ENCODE data around the gene GRID1. TPM values are rescaled to one million over a fixed set of nuclear protein-coding genes. Genes with fewer than 3 reads are reported as not detected.

GRID1 gene
- not detected for total RNA-seq

DNA sequence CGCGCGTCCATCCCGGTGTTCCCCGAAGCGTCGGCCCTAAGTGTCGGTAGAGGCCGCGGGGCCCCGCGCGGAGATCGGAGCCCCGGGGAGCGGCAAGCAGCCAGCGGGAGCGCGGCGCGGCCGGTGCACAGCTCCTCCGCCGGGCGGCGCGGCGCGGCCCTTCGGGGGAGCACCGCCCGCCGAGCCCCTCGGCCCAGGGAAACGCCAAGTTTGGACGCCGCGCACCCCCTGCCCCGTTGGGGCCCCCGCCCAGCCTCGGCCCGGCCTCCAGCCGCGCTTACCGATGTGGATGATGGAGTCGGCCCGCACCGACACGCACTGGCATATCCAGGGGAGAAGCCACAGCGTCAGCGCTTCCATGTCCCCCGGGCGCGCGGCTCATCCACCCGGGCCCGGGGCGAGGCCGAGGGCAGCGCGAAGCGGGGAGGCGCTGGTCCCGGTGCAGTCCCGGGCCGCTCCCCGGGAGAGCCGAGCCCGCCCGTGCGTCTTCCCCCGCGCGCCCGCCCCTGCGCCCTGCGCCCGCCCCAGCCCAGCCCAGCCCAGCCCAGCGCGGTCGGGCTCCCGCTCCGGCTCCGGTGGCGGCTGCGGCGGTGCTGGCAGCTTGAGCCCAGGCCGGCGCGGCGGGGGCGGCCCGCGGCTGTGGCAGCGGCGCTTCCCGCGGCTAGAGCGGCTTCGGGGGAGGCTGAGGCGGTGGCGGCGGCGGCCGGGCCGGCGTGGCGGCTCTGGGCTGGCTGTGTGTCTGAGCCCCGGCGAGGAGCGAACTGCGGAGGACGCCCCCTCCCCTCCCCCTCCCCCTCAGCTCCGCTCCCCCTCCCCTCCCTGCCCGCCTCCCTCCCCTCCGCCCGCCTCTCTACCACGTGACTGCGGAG lies at the start of gene GRID1:
GRID1 (minus strand) TSS at position 763 of the 869 bp plus-strand sequence.
- no peak for DNase-seq

DNA sequence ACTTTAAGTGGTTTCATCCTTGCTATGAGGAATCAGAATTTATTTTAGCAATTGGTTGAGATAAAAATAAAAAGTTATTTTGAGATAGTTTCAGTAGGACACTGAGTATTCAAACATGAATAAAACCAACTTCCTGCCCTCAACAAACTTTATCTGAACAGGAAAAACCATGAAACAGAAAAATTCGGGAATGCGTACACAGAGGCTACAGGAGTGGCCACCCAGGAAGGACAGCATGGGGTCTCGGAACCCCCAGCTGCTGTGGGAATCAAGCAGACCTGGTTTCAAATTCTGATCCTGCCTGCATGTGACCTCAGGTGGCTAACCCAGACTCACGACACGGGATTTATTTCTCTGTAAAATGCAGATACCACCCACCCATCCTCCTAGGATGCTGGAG lies 49.0 kb upstream of the GRID1 start:
- no peak for DNase-seq

DNA sequence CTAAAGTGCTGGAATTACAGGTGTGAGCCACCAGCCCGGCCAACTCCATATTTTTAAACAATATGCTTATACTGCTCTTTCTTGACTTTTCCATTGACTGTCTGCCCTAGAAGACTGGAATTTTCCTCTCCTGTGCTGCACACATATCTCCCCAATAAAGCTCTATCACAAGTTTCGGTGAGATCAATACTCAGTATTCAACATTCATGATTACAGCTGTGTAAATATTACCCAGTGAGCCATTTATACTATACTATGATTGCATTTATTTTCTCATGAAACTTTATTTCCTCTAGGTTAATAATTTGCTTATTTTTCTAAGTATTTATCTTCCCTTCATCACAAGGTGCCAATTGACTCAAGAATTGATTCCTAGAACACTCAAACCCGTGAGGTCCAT lies 48.5 kb upstream of the GRID1 start:
- DNase-seq: no peak

DNA sequence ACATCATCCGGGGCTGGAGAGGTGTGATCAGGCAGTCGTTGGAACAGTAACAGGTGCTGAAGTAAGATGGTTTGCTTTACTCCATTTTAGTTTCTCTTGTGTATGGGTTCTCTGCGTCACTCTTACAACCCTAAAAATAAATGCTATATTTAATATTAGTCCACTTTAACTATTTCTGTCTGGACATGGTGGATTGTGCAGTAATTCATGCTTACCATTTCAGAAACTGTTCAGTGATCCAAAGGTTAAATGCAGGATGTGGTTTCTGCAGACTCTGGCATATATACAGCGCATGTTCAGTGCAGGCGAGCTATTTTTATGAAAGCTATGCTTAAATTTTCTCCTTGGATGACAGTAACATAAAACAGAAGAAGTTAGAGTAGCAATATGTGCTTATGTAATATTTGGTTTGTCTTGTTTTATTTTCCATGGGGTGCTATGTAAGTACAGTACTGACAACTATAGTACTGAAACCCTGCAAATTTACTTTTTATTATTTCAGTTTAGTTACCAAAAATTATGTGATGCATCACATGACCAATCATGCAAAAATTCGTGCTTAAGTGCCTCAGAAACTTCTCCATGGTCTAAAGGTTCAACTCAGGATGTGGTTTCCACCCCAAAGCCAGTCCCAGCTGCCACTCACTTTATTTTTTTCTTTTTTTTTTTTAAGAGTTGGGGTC lies 46.6 kb upstream of the GRID1 start:
- no peak for DNase-seq

DNA sequence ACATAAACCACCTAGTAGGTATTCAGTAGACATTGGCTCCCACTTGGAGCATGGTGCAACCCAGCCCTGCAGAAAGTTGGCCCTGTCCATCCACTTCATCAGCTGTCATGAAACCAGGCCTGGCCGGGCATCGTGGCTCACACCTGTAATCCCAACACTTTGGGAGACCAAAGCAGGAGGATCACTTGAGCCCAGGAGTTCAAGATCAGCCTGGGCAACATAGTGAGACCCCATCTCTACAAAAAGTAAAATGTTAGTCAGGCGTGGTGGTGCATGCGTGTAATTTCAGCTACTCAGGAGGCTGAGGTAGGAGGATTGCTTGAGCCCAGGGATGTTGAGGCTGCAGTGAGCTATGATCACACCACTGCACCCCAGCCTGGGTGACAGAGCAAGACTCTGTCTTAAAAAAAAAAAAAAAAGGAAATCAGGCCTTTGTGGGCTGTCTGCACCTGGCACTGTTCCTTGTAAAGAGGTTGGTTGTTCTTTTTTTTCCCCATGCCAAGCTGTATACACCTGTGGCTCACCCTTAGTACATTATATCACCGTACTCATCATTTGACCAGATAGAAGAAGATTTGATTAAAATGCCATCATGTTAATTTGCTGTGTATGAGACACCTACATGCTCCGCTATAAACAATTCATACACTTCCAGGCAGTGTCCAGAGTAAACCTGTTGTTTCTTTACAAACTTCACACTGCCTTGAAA lies 45.4 kb upstream of the GRID1 start:
- DNase-seq: no peak

DNA sequence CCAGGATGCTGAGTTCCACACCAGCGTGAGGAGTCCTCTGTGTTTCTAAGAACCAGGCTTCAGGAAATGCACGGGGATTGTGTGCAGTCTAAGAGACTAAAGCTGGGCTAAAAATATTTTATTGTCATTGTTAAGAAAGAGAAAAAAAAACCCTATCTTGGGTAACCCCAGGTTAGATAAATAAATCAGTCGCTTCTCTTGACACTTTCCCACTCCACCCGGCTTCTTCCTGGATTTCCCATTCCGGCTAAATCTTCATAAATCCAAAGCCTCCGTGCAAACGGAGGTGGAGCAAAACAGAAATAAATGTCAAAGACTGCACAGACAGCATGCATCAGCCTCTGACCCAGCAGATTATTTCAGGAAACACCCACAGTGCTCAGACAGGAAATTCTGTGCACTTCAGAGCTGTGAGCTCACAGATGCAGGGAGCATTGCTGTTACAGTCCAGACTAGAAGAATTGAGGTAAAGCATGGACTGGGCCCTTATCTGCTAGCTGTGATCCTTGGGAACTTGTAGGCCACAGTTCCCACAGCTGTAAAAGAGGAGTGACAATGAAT lies 44.8 kb upstream of the GRID1 start:
- no peak for DNase-seq

DNA sequence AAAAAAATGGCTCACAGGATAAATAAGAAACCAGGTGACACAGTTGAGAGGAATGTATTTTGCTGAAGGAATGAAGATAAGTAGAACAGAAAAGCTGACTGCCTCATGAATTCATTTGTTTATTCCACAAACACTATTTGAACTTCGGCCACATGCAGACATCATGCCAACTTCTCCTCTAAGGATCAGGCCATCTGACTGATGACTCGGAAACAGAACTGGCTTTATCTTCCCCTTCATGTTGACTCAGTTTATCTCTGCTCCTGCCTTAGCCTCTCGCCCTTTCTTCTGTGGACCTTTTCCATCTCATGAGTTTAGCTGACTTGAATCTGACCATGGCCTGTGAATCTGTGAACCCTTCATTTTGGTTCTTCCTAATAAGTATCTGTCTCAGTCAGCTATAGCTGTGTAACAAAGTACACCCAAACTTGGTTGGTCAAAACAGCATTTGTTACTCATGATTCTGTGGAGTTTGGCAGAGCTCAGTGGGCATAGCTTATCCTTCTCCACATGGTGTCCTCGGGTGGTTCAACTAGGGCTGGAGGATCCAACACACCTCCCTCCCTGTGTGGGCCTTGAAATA lies 44.0 kb upstream of the GRID1 start:
- no peak for DNase-seq

DNA sequence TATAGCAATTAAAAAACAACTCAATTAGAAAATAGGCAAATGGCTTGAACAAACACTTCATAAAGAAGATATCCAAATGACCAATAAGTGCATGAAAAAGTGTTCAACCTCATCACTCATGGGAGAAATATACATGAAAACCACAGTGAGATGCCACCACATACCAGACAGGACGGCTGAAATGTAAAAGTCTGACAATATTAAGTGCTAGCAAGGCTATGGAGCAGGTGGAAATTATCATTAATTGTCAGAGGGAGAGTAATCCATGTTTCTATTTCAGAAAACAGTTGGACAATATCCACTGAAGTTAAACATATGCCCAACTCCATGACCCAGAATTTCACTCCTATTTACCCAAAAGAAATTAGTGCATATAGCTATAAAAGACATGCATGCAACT lies 42.6 kb upstream of the GRID1 start:
- DNase-seq: no peak

DNA sequence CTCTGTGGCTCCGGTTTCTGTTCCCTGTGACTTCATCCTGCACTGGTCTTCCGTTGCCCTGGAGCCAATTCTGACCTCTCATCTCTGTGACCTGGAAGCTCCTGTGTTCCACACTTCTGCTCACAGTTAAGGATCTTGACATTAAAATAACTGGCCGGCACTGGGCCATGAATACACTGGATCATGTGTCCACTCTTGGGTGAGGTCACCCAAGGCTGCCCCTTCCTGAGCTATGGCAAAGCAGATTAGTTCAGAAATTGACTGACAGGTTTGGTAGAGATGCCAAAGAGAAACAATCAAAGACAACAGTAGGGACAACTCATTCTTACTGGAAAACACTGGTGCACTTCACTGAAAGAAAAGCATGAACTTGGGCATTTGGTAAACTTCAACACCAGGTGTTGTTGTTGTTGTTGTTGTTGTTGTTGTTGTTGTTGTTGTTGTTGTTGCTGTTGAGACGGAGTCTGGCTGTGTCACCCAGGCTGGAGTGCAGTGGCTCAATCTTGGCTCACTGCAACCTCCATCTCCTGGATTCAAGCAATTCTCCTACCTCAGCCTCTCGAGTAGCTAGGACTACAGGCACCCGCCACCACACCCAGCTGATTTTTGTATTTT lies 36.7 kb upstream of the GRID1 start:
- no peak for DNase-seq

DNA sequence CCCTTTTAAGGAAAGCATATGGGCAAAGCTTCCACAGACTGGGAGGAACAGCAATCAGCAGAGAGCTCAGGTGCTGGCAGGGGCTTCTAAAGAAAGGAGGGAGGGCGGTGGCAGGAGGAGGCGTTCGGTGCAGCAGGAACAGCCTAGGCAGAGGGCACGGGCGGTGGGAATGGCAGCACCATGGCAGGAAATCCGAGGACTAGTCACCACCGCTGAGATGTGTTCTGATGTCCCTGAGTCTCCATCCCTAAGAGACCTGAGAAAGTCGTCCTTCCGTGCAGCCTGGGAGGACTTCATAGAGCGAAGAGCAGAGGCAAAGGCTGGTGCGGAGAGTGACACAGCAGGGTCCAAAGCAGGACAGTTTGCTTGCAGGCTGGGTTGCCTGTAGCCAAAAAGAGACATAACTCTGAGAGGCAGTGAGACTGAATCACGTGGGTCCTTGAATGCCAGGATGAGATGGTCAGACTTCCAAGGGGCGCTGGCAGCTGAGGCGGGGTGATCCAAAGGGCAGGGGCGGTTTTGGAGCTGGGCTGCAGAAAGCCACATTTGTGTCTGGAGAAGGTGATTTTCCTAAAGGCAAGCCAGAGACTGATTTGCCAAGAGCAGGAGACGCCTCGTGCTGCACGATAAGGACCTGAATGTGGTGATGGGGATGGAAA lies 35.8 kb upstream of the GRID1 start:
- no peak for DNase-seq

DNA sequence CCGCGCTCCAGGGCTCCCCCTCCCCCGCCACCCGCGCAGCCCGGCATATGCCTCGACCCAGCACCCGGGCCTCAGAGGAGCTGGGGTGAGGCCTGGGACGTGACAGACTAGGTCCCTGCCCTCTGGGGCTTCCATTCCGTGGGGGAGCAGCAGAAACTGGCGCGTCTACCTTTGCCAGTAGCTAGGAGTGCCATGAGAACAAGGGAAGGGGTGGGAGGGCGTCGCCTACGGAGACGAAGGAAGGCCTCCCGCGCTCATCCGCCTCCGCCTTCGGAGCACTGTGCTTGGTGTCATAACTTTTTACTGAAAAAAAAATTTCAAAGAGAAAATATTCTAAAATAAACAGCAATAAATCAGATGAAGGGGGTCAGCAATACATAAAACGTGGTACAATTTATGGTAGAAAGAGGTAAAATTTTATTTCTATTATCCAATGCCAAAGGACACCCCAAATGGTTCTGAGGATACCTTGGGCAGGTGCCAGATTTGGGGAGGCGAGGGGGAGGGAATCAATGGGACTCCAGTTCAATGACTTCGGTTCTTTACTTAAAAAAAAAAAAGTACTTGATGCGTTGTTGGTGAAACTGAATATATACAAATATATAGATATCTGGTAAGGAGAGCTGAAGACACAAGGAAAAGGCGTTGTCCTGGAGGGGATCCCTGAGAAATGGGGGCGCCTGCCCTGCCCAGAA lies 35.1 kb upstream of the GRID1 start:
- no peak for DNase-seq

DNA sequence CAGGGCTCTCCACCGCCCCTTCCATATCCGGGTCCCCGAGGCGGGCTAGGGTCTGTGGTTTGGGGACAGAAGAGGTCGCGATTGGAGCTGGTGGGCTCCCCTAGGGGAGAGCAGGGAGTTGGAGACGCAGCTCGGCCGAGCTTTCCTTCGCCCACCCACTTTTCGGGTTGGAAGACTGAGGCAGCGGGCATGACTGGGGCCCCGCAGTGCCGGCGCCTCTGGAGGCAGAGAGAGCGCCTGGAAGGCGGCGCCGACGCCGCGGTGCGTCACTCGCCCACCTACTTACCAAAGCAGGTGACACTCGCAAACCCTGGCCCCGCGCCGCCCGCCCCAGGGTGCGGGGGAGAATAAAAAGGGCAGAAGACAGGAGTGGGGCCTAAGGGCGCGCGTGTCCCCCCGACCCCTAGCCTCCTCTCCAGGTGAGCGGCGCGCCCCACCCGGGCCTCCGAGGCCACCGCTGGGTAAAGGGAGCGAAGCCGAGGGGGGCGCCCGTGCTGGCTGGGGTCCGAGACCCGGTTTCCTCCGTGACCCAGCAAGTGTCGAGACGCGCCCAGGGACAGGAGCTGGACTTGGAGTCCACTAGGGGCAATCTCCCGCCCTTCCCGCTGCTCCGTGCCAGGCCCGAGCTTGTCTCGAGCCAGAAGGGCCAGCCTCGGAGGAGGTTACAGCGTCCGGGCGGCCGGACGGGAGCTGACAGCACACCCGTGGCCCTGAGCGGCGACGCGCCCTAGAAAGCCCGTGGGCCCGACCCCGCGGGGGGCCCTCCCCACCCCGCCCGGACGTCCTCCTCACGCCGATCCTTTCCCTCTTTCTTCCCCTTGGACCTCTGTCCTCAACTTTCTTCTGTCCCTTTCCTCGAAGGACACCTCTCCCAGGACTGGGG lies 34.4 kb upstream of the GRID1 start:
- peak; percentile 65 for DNase-seq

DNA sequence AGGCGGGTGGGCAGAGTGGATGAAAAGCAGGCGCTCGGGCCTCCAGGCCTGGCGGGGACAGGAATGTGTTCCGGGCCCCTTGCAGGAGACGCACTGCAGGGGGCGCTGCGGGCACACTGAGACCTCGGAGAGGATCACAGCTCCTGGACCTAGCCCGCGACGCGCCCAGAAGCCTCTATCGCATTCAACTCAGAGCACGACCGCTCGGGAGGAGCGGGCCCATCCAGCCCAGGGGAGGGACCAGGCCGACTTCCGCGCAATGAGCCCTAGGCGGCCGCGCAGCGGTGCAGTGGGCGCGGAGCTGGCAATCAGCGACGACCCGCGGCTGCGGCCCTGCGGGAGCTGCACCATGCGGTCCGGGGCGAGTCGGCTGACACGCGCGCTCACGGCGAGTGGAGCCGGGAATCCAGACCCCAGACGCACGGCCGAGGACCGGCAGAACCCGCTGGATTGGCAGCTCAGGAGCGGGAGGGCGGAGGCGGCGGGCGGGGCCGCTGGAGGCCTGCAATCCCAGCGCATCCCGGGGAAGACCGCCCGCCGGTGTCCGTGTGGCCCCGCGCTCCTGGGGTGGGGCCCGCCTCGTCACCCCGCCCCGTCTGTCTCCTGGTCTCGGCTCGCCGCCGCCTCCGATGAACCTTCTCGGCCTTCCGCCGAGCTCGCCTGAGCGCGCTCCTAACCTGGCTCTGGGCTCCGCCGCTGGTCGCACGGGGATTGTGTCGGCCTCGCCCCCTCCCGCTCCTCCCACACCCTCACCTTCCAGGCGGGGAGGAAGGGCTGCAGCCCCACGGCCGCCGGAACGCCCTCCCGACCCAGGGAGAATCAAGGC lies 33.5 kb upstream of the GRID1 start:
- DNase-seq: peak; percentile 94

DNA sequence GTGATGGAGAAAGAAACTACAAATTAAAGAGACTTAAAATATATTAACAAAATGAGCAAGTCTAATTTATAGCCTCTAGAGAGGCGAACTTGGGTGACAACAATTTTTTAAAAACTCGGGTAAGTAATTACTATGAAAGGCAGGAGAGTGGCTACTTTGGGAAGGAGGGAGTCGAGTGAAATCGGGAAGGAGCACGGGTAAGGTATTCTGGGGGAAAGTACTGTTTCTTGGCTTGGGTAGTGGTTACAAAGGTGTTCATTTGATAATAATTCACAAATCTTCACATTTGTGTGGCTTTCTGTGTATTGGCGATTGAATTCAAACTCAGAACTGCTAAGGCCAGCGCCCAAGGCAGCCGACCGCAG lies 32.9 kb upstream of the GRID1 start:
- no peak for DNase-seq

DNA sequence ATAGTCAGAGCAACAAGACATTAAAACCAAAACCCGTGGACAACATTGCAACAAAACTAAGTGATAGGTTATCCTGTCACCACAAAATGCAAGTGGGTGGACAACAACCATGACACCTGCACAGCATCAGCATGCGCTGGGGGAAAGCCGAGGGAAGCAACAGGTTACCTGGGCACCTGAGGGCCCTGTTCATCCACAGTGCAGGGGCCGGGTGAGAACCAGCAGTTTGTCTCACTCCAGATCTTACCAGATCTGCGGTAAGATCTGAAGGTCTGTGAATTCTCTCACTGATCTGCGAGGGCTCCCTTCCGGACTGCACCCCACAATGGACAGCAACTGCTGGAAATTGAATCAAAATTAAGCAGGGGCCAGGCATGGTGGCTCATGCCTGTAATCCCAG lies 30.5 kb upstream of the GRID1 start:
- DNase-seq: no peak

DNA sequence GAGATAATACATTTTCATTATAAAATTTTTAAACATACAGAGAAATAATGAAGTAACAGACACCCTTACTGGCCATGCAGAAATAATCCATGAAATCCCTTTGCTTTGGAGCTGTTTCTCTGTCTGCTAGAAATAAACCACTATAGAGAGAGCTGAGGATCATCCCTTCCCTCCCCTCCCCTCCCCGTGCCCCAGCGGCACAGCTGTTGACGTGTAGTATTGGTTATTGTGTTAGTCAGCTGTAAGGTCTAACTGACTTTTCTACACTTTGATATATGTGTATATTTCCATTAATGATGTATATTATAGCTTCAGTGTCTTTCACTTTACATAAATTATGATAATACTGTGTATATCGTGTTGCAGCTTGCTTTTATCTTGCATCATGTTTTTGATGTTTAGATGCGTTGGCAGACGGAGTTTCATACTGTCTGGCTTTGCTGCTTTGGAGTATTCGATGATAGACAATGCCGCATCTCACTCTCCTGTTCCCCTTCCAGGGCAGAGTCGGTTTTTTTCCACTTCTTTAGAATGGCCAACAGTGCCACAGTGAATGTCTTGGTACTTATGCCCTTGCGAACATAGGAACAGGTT lies 27.4 kb upstream of the GRID1 start:
- no peak for DNase-seq

DNA sequence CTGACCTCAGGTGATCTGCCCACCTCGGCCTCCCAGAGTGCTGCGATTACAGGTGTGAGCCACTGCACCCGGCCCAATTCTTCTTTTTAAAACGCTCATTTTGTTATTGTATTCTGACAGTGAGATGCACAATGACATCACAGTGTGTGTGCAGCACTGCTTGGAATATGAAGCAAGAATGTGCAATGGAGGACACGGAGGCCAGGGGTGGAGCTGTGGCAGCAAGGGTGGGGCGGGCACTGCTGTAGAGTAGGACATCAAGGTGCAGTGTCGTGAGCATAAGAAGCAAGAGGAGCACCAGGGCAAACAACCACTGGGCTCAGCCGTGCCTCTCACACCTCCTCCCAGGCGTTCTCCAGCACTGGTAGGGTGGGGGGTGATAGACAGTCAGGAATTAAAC lies 26.8 kb upstream of the GRID1 start:
- no peak for DNase-seq

DNA sequence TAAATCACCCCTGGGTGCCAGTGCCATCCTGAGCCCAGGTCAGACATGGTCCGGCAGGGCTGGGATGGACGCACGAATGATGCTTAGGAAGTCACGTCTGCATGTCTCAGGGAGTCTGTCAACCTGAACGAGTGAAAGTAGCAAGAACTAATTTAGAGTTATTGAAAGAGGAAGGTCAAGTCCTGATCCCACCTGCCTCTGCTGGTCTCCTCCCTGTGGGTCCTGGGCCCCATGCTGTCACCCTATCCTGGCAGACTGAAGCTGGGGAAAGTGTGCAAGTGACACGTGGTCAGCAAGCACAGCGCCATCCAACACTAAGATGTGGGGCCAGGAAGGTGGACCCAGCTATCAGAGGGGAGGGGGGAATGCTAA lies 26.1 kb upstream of the GRID1 start:
- no peak for DNase-seq

Data from effector CD4-positive, alpha-beta T cell (primary cell).